ENCODE data around the gene MEF2C. TPM values are rescaled to one million over a fixed set of nuclear protein-coding genes. Genes with fewer than 3 reads are reported as not detected.

MEF2C gene
- total RNA-seq, 1 experiment from 2014 or later: 9.9 TPM

GRCh38 chr5:88776692-88777091 lies 106.3 kb downstream of the MEF2C start:
- TF ChIP-seq REST (IDR thresholded peaks at IDR 0.05; ENCODE audit: insufficient read depth in 1 of 2, low read depth in 2 of 2, low read length in 1 of 2) (no peak), SIN3A (IDR thresholded peaks at IDR 0.05; ENCODE audit: borderline replicate concordance, insufficient read depth, low read depth, low read length) (no peak)
- TF ChIP-seq, protein P1, sequence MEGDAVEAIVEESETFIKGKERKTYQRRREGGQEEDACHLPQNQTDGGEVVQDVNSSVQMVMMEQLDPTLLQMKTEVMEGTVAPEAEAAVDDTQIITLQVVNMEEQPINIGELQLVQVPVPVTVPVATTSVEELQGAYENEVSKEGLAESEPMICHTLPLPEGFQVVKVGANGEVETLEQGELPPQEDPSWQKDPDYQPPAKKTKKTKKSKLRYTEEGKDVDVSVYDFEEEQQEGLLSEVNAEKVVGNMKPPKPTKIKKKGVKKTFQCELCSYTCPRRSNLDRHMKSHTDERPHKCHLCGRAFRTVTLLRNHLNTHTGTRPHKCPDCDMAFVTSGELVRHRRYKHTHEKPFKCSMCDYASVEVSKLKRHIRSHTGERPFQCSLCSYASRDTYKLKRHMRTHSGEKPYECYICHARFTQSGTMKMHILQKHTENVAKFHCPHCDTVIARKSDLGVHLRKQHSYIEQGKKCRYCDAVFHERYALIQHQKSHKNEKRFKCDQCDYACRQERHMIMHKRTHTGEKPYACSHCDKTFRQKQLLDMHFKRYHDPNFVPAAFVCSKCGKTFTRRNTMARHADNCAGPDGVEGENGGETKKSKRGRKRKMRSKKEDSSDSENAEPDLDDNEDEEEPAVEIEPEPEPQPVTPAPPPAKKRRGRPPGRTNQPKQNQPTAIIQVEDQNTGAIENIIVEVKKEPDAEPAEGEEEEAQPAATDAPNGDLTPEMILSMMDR (IDR thresholded peaks at IDR 0.05): no peak
- in situ Hi-C loops (cut with HindIII; ENCODE audit: low pct_unique_long_range_greater_than_20kb, low sequenced_read_pairs): no loop called here
- ATAC-seq (no peak), DNase-seq (ENCODE audit: low read depth, low spot score) (no peak)
- POLR2A ChIA-PET: interaction anchor here (0.9 kb wide), 1 partner anchor 219 kb away, joined by 4 read pairs; no protein-coding TSS in a partner anchor
- no peaks in the 10 kb centered on the region for H3K27me3 ChIP-seq (ENCODE audit: control insufficient read depth, insufficient read depth, low read length)
- BruUV-seq (replicated peaks): no TSS peak
- no peaks in the 10 kb centered on the region for H3K4me1 ChIP-seq (ENCODE audit: control insufficient read depth, insufficient read depth, low read length)
- no peaks in the 10 kb centered on the region for H3K9me3 ChIP-seq (ENCODE audit: control insufficient read depth, insufficient read depth, low read depth, low read length)
- H3K4me3 ChIP-seq (ENCODE audit: low read depth in 2 of 2, low read length in 2 of 2): no peak overlapping the region
- CTCF ChIA-PET: no interaction called here
- intact Hi-C loops (cut with micrococcal nuclease; ENCODE audit: unreplicated experiment): no loop called here
- no peaks in the 10 kb centered on the region for H3K36me3 ChIP-seq (ENCODE audit: control insufficient read depth, insufficient read depth, low read length)
- no peak overlapping the region for H3K27ac ChIP-seq (ENCODE audit: low read length)

DNA sequence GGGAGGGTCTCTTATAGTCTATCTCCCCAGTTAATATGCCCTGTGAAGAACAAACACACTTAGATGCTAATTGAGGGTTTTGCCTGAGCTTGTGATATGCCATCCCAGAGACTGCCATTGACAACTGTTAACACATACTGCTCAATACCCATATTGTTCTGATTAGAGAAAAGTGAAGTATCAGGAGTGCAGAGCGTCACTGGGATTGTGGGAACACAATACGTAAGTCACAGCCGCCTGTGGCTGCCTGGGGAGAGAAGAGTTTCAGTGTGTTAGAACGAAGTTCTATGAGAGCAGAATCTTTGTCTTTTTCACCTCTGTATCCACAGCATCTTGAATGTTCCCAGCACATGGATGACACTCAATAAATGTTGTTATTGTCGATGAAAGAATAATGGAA lies 110.2 kb downstream of the MEF2C start:
- BruUV-seq (replicated peaks): no TSS peak

More for the DNA sequence above, 110.2 kb downstream of the MEF2C start:
- no peak overlapping the region for H3K27ac ChIP-seq (ENCODE audit: low read length)
- H3K4me1 ChIP-seq (ENCODE audit: control insufficient read depth, insufficient read depth, low read length): no peaks in the 10 kb centered on the region
- in situ Hi-C loops (cut with HindIII; ENCODE audit: low pct_unique_long_range_greater_than_20kb, low sequenced_read_pairs): no loop called here
- ATAC-seq (no peak), DNase-seq (ENCODE audit: low read depth, low spot score) (no peak)
- H3K9me3 ChIP-seq (ENCODE audit: control insufficient read depth, insufficient read depth, low read depth, low read length): no peaks in the 10 kb centered on the region
- intact Hi-C loops (cut with micrococcal nuclease; ENCODE audit: unreplicated experiment): no loop called here
- no peak for TF ChIP-seq REST (IDR thresholded peaks at IDR 0.05; ENCODE audit: insufficient read depth in 1 of 2, low read depth in 2 of 2, low read length in 1 of 2)
- TF ChIP-seq, protein P1 (IDR thresholded peaks at IDR 0.05): no peak
- no peak for TF ChIP-seq TCF7L2 (IDR thresholded peaks at IDR 0.05; ENCODE audit: low read depth, low read length)
- no peak for TF ChIP-seq POLR2AphosphoS5 (IDR thresholded peaks at IDR 0.05; ENCODE audit: low read depth, low read length)
- TF ChIP-seq SIN3A (IDR thresholded peaks at IDR 0.05; ENCODE audit: borderline replicate concordance, insufficient read depth, low read depth, low read length): no peak
- no peak overlapping the region for H3K4me3 ChIP-seq (ENCODE audit: low read depth in 2 of 2, low read length in 2 of 2)
- ChIA-PET POLR2A (no interaction called here), CTCF (no interaction called here)
- H3K27me3 ChIP-seq (ENCODE audit: control insufficient read depth, insufficient read depth, low read length): no peaks in the 10 kb centered on the region
- no peaks in the 10 kb centered on the region for H3K36me3 ChIP-seq (ENCODE audit: control insufficient read depth, insufficient read depth, low read length)
